HG03159 (cell line): ENCODE measurements around the gene PTPRD.

Experiments used
- ATAC-seq: cut with Tn5 transposase; IDR thresholded peaks from one replicate; pipeline ENCODE4 v1.9.1; 2021; ENCODE audit warnings: mild to moderate bottlenecking, moderate library complexity; ENCODE audit not compliant: unreplicated experiment

The PTPRD gene

DNA sequence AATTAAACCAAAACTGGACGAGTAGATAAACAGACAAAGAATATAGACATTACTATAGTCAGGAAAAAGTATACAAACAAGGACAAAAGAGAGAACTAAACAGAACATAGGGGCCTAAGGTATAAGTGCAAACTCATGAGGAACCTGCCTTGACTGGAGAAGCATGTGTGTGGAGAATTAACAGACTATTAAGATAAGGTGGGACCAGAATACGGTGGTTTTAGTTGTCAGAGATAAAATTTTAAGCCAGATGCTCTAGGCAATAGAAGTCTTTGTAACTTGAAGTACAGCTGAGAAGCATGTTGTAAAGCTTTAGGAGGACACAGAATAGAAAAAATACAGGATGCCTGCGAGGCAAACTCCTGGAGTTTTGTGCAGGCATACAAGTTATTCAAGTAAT is 707.1 kb downstream of the PTPRD start:
- no peak for ATAC-seq

DNA sequence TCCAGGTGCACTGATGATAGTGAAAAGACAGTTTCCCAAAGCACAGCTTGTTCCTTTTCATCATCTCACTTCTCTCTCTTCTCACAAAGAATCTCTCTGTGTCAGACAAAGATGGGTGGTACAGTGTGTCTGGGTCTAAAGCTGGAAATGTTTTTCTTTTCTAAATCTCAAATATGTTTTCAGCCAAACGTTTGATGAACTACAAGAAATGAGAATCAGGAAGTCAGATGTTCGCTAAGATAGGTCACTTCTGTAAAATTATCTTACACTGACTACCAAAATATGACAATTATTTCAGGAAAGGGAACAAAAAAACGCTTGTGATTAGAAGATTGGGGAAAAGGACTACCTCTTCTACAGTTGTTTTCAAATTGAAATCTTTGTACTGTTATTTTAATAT is 708.8 kb downstream of the PTPRD start:
- ATAC-seq: no peak

DNA sequence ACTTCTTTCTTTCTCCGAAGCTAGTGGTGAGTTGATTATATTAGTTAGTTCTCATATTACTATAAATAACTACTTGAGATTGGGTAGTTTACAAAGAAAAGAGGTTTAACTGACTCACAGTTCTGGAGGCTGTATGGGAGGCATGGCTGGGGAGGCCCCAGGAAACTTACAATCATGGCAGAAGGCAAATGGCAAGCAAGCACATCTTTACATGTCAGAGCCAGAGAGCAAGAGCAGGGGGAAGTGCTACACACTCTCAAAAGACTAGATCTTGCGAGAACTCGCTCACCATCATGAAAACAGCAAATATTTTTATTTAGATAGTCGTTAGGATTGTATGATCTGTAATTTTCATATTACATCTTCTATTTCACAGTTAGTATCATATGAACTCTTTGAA is 711.2 kb downstream of the PTPRD start:
- no peak for ATAC-seq

DNA sequence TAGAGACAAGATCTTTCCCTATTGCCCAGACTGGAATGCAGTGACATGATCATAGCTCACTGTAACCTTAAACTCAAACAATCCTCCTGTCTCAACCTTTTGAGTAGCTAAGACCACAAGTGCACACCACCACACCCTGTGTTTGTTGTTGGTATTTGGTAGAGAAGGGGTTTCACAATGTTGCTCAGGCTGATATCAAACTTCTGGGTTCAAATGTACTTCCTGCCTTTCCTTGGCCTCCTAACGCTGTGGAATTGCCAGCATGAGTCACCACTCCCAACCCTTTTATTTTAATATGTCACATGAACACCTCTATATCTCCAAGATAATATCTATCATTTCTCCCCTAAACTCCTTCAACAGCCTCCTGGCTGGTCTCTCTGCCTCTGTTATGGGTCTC is 719.0 kb downstream of the PTPRD start:
- ATAC-seq: no peak

DNA sequence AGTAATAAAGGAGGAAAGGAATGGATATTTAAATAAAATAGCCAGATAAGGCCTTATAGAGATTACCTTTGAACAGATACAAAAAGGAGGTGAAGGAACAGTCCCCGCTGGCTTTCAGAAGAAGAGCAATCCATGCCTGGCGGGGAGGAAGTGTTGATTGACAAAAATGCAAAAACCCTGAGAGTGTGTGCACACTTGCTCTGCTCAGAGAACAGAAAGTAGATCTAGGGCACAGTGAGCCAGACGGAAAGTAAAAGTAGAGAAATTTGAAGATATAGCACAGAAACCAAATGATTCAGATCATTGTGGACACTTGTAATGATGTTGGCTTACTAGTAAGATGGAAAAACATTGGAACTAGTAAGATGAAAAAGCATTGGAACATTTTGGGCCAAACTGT is 720.6 kb downstream of the PTPRD start:
- no peak for ATAC-seq

DNA sequence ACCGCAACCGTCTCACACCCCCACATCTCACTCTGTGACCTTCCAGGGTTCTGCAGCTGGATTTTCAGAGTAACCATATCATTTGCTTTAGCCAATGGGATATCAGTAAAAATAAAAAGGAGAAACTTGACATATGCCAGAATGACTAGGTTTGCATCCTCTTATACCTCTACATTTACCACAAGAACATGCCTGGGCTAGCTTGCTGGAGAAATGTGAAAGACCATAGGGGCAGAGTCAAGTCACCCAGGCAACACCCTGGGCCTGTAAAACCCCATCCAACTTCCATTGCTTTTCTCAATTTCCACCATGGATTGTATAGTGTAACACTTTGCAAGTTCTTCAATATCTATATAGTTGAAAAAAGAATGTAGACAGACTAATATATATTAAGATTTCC is 731.1 kb downstream of the PTPRD start:
- no peak for ATAC-seq

DNA sequence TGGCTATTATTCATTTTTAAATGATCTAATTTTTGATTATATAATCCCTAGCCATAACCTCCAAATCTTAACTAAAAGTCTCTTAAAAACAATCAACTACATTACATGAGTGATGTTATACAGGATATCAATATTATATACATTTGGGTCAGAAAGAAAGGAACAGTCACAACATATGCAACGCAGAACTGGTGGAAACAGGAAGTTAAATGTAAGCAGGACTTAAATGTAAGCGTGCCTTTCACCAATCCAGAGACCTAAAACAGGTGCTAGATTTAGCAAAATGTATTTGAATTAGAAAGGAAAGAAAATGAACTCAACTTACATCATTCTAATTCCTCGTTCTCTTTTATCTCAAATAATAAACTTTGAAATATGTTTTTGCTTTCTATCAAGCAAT is 738.5 kb downstream of the PTPRD start:
- ATAC-seq: no peak

DNA sequence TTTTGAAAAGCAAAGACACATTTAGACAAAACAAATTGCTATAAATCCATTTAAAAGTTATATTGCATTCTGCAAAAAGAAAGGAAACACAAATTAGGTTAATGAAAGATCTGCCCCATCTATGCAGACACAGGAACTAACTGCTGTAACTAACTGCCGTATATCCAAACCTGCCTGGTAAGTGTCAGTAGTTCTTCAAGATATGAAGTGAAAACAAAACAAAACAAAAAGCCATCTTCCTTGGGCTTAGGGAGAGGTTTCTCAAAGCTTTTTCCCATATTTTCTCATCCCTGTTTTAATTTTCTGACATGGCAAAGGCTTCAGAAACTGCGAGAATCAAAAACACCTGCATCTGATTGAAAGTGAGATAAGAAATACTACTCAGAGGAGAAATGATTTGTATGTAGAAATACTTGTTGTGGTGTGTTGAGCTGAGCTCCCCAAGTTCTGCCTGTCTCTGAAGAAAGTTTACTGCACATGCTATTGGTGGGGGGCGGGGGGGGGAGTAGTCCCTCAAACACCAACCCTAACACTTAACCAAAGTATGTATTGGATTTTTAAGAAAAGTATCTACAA is 750.5 kb downstream of the PTPRD start:
- no peak for ATAC-seq

DNA sequence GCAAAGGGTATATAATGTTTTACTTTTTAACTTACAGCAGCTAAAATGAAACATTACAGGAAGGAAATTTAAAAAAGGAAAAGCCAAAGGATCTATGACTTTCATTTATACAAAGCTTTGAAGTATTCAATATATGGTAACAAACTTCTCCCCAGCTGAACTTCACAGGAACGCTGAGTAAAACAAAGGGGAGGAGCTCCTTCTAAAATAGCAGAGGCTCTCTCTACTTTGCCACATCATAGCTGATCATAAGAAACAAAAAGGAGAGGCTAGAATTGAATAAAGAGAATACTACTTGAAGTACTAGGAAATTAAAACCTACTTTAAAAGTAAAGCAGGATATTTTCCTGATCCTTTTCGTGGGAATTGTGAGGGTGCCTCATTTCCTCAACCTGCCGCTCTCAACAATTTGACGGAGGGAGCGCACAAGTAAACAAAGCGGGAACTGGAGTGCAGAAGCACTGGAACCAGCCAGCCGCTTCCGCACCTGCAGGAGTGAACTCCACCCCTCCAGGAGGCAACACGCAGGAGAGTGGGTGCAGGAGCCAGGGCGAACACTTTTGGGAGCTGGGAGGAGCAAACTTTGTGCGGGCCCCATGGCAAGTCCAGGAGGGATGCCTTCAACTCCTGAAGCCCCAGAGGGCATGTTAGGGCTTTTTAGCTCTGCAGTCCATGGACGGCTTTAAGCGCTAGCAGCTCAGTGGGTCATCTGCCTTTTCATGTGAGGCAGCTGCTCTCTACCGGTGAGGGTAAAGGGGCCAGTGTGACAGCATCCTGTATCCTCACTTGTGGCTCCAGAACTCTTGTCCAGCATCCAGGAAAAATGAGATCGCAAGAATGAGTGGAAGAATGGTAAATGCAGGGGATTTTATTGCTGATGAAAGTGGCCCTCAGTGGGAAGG is 757.4 kb downstream of the PTPRD start:
- no peak for ATAC-seq

DNA sequence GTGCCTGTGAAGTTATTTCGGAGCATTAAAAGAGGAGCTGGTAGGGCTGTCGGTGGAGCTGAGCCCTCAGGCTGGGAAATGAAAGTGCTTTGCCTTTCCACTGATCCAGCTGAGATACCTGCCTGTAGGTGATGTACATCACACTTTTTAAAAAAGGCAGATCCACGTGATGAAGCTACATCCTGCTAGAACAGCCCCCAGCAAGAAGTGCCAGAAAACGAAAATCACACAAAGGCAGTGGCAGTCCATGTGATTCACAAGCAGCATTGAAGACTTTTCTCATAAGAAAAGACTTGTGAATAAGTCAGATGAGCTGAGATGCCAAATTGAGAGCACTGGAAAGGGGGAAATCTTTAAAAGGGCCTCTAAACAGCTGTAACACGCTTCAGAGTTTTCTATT is 765.1 kb downstream of the PTPRD start:
- no peak for ATAC-seq

DNA sequence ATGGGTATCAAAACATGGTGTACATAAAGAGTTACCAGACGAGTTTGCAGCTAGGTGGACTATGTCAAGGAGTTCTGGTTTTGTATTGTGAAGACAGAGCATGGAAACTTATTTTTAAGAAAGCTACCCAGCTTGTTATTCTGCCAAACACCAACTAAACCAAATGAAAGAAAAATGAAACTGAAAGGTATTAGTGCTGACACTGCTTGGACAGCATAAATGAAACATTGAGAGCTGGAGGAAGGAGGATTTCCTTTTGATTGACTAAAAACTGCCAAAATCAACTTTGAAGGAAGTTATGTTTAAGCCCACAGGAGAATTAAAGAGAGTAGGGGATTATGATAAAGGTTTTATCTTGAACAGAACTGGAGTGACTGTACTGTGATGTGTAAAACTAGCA is 766.2 kb downstream of the PTPRD start:
- peak; percentile 91 for ATAC-seq

DNA sequence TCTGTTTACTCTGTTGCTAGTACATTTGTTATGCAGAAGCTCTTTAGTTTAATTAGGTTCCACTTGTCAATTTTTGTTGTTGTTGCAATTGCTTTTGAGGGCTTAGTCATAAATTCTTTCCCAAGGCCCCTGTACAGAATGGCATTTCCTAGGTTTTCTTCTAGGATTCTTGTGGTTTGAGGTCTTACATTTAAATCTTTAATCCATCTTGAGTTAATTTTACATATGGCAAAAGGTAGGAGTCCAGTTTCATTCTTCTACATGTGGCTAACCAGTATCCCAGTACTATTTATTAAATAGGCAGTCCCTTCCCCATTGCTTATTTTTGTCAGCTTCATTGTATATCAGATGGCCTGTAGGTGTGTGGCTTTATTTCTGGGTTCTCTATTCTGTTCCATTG is 792.4 kb downstream of the PTPRD start:
- ATAC-seq: no peak

DNA sequence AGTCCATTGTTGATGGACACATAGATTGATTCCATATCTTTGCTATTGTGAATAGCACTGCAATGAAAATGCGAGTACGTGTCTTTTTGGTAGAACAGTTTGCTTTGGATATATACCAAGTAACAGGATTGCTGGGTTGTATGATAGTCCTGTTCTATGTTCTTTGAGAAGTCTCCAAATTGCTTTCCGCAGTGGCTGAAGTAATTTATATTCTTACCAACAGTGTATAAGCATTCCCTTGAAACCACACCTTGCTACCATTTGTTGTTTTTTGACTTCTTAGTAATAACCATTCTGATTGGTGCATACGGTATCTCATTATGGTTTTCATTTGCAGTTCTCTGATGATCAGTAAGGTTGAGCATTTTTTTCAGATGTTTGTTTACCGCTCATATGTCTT is 792.9 kb downstream of the PTPRD start:
- no peak for ATAC-seq

DNA sequence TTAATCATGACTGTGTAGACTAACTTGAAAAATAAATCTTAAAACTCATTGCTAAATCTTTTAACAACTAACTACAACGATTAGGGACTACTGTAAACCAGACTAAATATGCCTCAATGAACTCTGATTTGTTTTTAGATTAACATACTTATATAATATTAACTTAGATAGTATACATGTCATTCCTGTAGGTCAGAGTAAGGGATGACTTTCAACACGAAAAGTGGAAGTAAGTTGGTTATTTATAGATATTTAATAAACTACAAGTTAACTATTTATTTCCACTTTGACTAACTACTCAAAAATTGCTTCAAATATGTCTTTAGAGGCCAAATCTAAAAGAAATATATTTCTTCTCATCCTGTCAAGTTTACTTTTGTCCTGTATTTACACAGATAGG is 795.6 kb downstream of the PTPRD start:
- ATAC-seq: no peak

DNA sequence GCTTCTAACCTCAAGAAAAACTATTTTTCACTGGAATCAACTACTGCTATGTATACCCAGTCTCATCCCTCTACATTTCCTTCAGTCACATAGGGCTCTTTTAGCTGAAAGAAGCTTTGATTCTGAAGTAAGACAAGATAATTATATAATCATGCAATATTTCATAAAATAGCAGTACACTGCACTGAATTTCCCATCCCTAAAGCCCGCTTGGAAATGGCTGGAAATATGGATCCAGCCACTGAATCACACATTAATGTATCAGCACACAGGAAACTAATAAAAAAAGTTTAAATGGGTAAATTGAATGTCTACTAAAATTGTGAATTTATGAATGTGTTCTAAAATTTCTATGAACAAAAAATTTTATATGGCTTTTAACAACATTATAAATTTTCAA is 808.7 kb downstream of the PTPRD start:
- no peak for ATAC-seq

DNA sequence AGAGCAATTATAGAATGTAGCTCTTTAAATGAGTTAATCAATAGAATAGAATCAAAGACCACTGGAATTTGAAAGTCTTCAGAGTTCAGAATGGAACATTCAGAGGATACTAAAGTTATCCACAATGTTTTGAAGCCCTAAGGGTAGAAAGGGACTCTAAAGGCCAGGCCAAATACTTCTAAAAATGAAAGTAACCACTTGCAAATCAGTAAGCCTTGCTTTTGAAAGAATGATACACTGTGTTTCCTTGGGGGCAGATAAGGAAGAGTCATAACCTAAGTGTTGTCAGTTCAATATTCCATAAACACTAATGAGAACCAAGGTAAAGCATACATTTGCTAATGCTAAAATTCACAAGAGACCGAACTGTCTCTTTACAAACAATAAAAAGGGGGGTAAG is 813.5 kb downstream of the PTPRD start:
- ATAC-seq: no peak

DNA sequence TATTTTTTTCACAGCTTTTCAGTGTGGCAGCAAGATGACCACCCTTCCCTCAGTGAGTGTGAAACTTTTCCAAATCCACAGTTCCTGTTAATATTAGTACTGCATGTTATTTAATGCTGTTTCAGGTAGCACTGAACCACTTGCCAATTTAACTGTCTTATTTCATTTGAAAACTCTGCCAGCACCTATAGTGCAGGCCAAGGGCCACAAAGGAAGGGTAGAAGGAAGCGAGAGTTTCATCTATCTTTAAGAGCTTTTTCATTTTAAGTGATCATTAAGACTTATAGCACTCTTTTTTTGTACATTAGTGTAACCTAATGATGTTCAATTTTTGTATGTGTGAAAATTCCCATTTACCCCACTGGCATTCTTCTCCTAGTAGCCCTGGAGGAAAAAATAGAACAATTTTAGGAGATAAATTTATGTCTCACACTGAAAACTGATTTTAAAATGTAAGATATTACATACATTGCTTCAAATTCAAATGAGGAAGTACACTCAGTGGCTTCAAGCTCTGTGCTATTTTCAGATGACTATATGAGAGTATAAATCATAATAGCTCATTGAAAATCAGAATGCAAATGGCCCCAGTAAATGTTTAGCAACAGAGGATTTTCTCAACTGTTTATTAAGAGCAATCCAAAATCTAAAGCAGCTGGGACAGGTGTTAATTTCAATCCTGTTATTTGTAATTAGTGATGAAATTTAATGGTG is 820.5 kb downstream of the PTPRD start:
- ATAC-seq: peak; percentile 80

DNA sequence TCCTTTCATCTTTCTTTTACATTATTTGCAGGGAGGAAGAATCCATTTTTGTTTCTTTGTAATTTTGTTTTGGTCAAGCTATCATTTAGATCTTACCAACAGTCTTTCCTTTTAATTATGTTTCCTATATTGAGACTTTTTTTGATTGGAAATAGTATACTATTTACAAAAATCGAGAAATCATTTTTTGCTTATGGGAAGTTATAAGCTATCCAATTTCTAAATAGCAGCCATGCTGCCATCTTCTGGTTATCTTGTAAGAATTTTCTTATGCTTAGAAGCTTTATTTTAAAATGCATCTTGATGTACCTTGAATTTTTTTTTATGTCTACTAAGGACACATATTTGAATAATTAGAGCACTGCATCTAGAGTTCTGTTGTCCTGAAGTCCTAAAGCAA is 821.2 kb downstream of the PTPRD start:
- ATAC-seq: no peak

DNA sequence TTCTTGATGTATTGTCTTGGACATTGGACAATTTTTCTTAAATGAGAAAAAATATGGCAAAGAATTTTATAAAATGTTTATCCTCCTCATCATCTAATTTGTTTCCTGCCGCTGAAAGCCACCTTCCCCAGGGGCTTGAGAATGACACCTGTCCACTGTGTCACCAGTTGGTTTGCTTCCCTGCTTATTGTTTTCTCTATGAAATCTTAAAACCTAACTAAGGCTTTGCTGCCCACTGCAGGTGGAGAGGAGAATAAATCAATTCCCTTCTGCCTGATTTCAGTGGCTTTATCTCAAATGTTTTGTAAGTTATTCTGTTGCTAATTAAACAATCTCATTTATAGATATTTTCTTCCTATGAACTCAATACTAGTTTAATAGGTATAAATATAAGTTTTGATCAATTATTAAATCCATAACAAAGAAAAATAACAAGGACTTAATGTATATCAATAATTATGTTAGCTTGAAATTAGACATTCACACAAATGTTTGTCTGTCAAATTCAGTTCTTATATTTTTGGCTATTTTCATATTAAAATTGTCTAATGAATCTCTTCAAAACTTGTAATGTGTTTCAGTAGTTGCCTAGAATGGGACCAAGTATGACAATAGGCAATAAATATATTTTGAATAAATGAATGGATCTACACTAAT is 822.5 kb downstream of the PTPRD start:
- peak; percentile 73 for ATAC-seq

DNA sequence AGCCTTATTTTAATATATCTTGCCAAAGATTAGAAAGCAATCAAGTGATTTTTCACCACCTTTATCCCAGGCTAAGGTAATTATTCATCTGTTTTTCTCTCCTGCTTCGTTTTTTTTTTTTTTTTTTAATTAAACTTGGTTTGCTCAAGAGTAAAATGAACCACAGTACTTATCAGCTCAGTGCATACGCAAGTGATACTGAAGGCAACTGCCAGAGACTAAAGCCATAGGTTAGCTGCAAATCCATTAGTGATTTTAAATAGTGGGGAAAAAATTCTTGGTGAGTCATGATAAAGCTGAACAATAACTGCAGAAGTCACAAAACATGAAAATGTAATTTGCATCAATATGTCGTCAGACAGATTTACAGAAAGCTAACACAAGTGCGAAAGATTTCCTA is 829.1 kb downstream of the PTPRD start:
- ATAC-seq: no peak

DNA sequence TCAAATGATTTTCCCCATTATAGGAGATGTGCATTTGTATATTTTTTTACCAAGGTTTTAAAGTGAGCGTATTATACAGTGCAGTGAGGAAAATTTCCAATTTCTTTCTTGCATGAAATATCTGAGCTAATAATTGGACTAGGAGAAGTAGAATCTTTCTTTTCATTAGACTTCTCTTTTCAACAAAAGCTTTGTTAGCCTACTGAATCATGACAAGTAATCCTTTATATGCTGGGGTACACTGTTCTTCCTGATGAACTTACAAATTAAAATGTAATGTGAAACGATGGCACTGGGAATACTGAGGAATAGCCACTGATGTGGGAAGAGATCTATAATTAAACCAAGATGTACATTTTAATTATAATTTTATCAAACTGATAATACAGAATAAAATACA is 829.6 kb downstream of the PTPRD start:
- no peak for ATAC-seq

DNA sequence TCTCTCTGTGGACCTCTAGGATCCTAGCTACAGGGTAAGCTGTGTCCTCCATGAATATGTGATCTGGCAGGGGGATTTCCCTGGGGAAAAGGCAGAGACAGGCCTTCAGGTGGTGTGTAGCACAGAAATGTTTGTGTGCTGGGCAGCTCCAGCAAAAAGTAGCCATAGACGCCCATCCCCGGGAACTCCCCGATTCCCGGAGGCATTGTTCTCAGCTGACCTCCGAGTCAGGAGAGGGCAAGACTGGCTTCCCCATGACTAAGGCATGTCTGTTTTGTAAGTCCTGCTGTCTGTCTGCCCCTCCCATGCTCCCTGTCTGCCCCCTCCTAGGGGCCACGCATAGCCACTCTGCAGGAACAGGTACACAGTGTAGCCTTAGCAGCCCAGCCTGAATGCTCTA is 834.5 kb downstream of the PTPRD start:
- no peak for ATAC-seq
